K562 (cell line): ENCODE results near the gene CPT1C. TPM values are rescaled to one million over a fixed set of nuclear protein-coding genes. Genes with fewer than 3 reads are reported as not detected.

Experiments
- ATF1 ChIP-seq, 2 experiments: fragments of 450-650 bp in 1 of 2; IDR thresholded peaks; 2 replicates each; pipeline ENCODE4 v1.6.1; 2016; ENCODE audit warnings: missing compliant biosample characterization in 1 of 2, missing genetic modification characterization in 1 of 2
- CREB1 ChIP-seq, 2 experiments: sonication (generic) in 1 of 2; formaldehyde crosslinking in 1 of 2; IDR thresholded peaks; 2 replicates each; pipeline versions ENCODE4 v1.6.1 to v1.8.0; 2012 to 2022; ENCODE audit warnings: inconsistent platforms in 1 of 2, mild to moderate bottlenecking in 1 of 2, missing genetic modification reagents in 1 of 2, moderate library complexity in 1 of 2
- CREBBP ChIP-seq: IDR thresholded peaks from one replicate; pipeline ENCODE4 v1.6.1; 2012; ENCODE audit warnings: low read depth, mild to moderate bottlenecking, control low read depth, inconsistent platforms, low read length
- CTCFL ChIP-seq: IDR thresholded peaks from 2 replicates; pipeline ENCODE4 v1.6.1; 2011; ENCODE audit warnings: borderline replicate concordance, low read depth, mild to moderate bottlenecking, moderate library complexity, low read length; ENCODE audit not compliant: insufficient read depth, poor library complexity, severe bottlenecking
- GTF2E2 ChIP-seq: fragments of 200-800 bp; sonication (Bioruptor generic); IDR thresholded peaks from 2 replicates; pipeline ENCODE4 v1.6.1; 2016; ENCODE audit warnings: missing genetic modification characterization, missing compliant biosample characterization
- KAT7 ChIP-seq: sonication (generic); formaldehyde crosslinking; IDR thresholded peaks from 2 replicates; pipeline ENCODE4 v1.8.0; 2022; ENCODE audit warnings: missing genetic modification reagents, mild to moderate bottlenecking, borderline replicate concordance
- KLF10 ChIP-seq: fragments of 250-450 bp; sonication (Bioruptor Pico); IDR thresholded peaks from 2 replicates; pipeline ENCODE4 v1.6.1; 2021; ENCODE audit warnings: matching md5 sums
- MYNN ChIP-seq, 2 experiments: sonication (generic); formaldehyde crosslinking in 1 of 2; IDR thresholded peaks; 2 replicates each; pipeline versions ENCODE4 v1.5.0 to v1.6.1; 2016 to 2020; ENCODE audit warnings: antibody characterized with exemption in 1 of 2, missing genetic modification reagents in 1 of 2
- NCOA6 ChIP-seq: fragments of 450-650 bp; IDR thresholded peaks from 2 replicates; pipeline ENCODE4 v1.6.1; 2017; ENCODE audit warnings: mild to moderate bottlenecking
- NFE2 ChIP-seq: IDR thresholded peaks from 2 replicates; pipeline ENCODE4 v1.6.1; 2014; ENCODE audit warnings: antibody characterized with exemption, low read depth
- SMARCA5 ChIP-seq: fragments of 450-650 bp; IDR thresholded peaks from 2 replicates; pipeline ENCODE4 v1.6.1; 2016
- SMC3 ChIP-seq: conservative IDR thresholded peaks from 2 replicates; pipeline ENCODE4 v1.6.1; 2011; ENCODE audit warnings: low read depth, low read length, improper control_type of control experiment; ENCODE audit not compliant: insufficient read depth
- TBP ChIP-seq: optimal IDR thresholded peaks from 2 replicates; pipeline ENCODE3; 2011; ENCODE audit warnings: low read depth, low read length, improper control_type of control experiment
- YY1 ChIP-seq, 3 experiments: IDR thresholded peaks; 2 replicates each; pipeline ENCODE4 v1.6.1; 2011; ENCODE audit warnings: low read length in 2 of 3, mild to moderate bottlenecking in 2 of 3, moderate library complexity in 2 of 3, borderline replicate concordance in 1 of 3, control low read depth in 1 of 3, low read depth in 1 of 3; ENCODE audit not compliant: insufficient read depth in 3 of 3, insufficient replicate concordance in 2 of 3, control insufficient read depth in 1 of 3, insufficient read length in 1 of 3; ENCODE audit errors: extremely low read depth in 1 of 3
- ZBTB1 ChIP-seq: sonication (generic); formaldehyde crosslinking; IDR thresholded peaks from 2 replicates; pipeline ENCODE4 v1.8.1; 2023; ENCODE audit warnings: missing genetic modification reagents, low read depth, mild to moderate bottlenecking, borderline replicate concordance
- ZKSCAN1 ChIP-seq: fragments of 150-350 bp; IDR thresholded peaks from 2 replicates; pipeline ENCODE4 v1.6.1; 2016; ENCODE audit warnings: low read depth, low read length
- ZNF174 ChIP-seq: fragments of 250-450 bp; sonication (Bioruptor Pico); IDR thresholded peaks from 2 replicates; pipeline ENCODE4 v1.4.0; 2020; ENCODE audit warnings: mild to moderate bottlenecking
- ZNF175 ChIP-seq: fragments of 200-800 bp; sonication (Bioruptor generic); IDR thresholded peaks from 2 replicates; pipeline ENCODE4 v1.6.1; 2016; ENCODE audit warnings: low read depth, mild to moderate bottlenecking, missing genetic modification characterization, missing compliant biosample characterization
- ZNF589 ChIP-seq: fragments of 200-800 bp; sonication (Bioruptor generic); IDR thresholded peaks from 2 replicates; pipeline ENCODE4 v1.6.1; 2016; ENCODE audit warnings: low read depth, missing genetic modification characterization, missing compliant biosample characterization
- ZNF740 ChIP-seq, 3 experiments: fragments of 200-800 bp in 1 of 3; sonication (Bioruptor generic) in 1 of 3; sonication (generic) in 1 of 3; formaldehyde crosslinking in 1 of 3; IDR thresholded peaks; 2 replicates each; pipeline versions ENCODE4 v1.6.1 to v1.8.0; 2016 to 2022; ENCODE audit warnings: mild to moderate bottlenecking in 2 of 3, missing compliant biosample characterization in 2 of 3, missing genetic modification characterization in 2 of 3, missing genetic modification reagents in 1 of 3
- polyA plus RNA-seq, 8 experiments: library from polyadenylated mRNA; depleted of rRNA in 4 of 8; stranded (reverse) in 5 of 8; unstranded in 3 of 8; fragments of >200 nt; fragmentation: Nextera tagmentation in 2 of 8; fragmentation: Illumina TruSeq in 1 of 8; extraction: Ambion mirVana in 2 of 8; extraction: Trizol in 1 of 8; gene quantifications; 2 replicates each; pipeline versions ENCODE4 v1.2.1 to v1.2.3, GENCODE V29; 2011 to 2014; ENCODE audit warnings: inconsistent platforms in 1 of 8, missing spikeins in 1 of 8
- total RNA-seq, 7 experiments: library from RNA; depleted of rRNA in 6 of 7; stranded (reverse); fragments of >200 nt in 6 of 7; fragmentation: Illumina TruSeq in 2 of 7; extraction: Trizol in 2 of 7; gene quantifications; 2 replicates each; pipeline versions ENCODE4 v1.2.1 to v1.2.3, GENCODE V29; 2011 to 2021; ENCODE audit warnings: low replicate concordance in 1 of 7
- TF ChIP-seq, protein P1 (sequence below): IDR thresholded peaks from 2 replicates; pipeline ENCODE4 v1.6.1; 2012; ENCODE audit warnings: low read depth, low read length, improper control_type of control experiment, borderline replicate concordance

Gene CPT1C
- total and polyA plus RNA-seq, 9 of the 15 experiments (the other 6 are each of a cell fraction or from before 2014, with no cell fraction given): 1.9 to 12.3 (median 3.0) TPM

DNA sequence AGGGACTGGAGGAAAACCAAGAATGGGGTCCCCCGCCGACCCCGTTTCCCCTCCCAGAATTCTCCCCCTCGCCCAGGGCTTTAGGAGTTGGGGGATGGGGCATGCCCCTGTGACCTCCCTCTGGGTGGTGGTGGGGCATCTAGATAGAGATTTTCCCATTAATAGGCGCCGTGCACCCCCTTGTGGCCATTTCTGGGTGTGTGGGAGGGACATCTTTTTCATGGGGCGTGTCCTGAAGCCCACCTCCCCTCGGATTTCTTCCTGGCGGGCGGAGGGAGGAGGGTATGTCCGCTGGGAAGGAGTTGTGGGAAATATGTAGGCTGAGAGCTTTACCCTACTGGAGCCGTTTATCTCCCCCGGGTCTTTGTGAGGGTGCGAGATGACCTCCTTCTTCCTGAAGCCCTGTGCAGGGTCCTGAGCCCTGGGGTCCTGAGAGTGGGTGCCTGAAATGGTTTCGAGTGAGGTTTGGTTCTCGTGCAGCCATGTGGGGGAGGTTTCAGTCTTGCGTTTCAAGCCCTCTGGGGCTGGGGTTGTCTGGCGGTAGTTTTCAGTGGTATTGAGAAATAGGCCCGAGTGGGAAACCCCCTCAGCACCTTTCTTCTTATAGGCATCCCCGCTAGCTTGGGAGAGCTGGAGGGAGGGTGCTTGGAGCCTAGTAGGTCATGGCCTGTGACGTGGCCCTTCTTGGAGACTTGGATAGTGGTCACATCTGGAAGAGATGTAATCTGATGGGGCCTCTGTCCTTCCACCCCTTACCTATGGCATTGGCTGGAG is 12.8 kb upstream of the CPT1C start (continued):
- peak in 2 of 3 experiments; percentile 46 to 52 for TF ChIP-seq YY1 (IDR thresholded peaks at IDR 0.05; ENCODE audit: borderline replicate concordance in 1 of 3, control insufficient read depth in 1 of 3, extremely low read depth in 1 of 3, insufficient read depth in 3 of 3, insufficient read length in 1 of 3, insufficient replicate concordance in 2 of 3, low read depth in 1 of 3, low read length in 2 of 3)
- no peak for TF ChIP-seq TBP
- TF ChIP-seq ZNF175 (CRISPR knock-in tag): no peak
- TF ChIP-seq CREBBP: no peak
- TF ChIP-seq NFE2: no peak
- no peak for TF ChIP-seq ZBTB1
- no peak for TF ChIP-seq NCOA6
- TF ChIP-seq KAT7: peak; percentile 72; the same call in 1 of the 2 replicates
- no peak for TF ChIP-seq SMARCA5
- TF ChIP-seq KLF10 (CRISPR knock-in tag): no peak
- TF ChIP-seq MYNN (IDR thresholded peaks at IDR 0.05): peak; percentile 45; the same call in 1 of the 2 replicates
- no peak for TF ChIP-seq MYNN (CRISPR knock-in tag; IDR thresholded peaks at IDR 0.05)
- no peak for TF ChIP-seq CREB1 (IDR thresholded peaks at IDR 0.05)
- TF ChIP-seq CREB1 (CRISPR knock-in tag; IDR thresholded peaks at IDR 0.05): no peak; the same call in 1 of the 2 replicates
- TF ChIP-seq, protein P1, sequence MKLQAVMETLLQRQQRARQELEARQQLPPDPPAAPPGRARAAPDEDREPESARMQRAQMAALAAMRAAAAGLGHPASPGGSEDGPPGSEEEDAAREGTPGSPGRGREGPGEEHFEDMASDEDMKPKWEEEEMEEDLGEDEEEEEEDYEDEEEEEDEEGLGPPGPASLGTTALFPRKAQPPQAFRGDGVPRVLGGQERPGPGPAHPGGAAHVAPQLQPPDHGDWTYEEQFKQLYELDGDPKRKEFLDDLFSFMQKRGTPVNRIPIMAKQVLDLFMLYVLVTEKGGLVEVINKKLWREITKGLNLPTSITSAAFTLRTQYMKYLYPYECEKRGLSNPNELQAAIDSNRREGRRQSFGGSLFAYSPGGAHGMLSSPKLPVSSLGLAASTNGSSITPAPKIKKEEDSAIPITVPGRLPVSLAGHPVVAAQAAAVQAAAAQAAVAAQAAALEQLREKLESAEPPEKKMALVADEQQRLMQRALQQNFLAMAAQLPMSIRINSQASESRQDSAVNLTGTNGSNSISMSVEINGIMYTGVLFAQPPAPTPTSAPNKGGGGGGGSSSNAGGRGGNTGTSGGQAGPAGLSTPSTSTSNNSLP: 0 out of 2 replicates have a peak, but pooled peaks have one; percentile 46
- peak; percentile 47 for TF ChIP-seq SMC3
- no peak for TF ChIP-seq ZNF589 (CRISPR knock-in tag)
- peak; percentile 12; the same call in 1 of the 2 replicates for TF ChIP-seq ZKSCAN1
- TF ChIP-seq GTF2E2 (tag): no peak
- TF ChIP-seq ZNF174 (CRISPR knock-in tag): no peak
- peak; percentile 72 for TF ChIP-seq CTCFL
- TF ChIP-seq ATF1 (CRISPR knock-in tag; IDR thresholded peaks at IDR 0.05): no peak
- no peak for TF ChIP-seq ATF1 (tag; IDR thresholded peaks at IDR 0.05)
- no peak for TF ChIP-seq ZNF740 (CRISPR knock-in tag; IDR thresholded peaks at IDR 0.05)
- peak in 1 of 2 experiments; percentile 38; a peak in 1 of 4 replicates for TF ChIP-seq ZNF740 (tag; IDR thresholded peaks at IDR 0.05)
